Gastroesophageal sphincter (tissue), 4 donors: ENCODE data around the gene ADCY2. TPM values are rescaled to one million over a fixed set of nuclear protein-coding genes. Genes with fewer than 3 reads are reported as not detected.

Experiments used
- ATAC-seq: fragments of 150-250 bp; one replicate; pipeline ENCODE4 v1.9.1; 2016; ENCODE audit warnings: mild to moderate bottlenecking, moderate library complexity
- H3K27ac ChIP-seq, 4 donors: fragments of 200-600 bp; sonication (generic) in 3 of 4; 1 replicate in 3 of 4; 2 replicates in 1 of 4; pipeline ENCODE4 v1.5.1; 2016 to 2019
- H3K27me3 ChIP-seq: fragments of 200-600 bp; sonication (generic); one replicate; pipeline ENCODE4 v1.5.1; 2019
- H3K36me3 ChIP-seq, 2 donors: fragments of 200-600 bp; sonication (generic); one replicate each; pipeline ENCODE4 v1.5.1; 2019; ENCODE audit warnings: control low read depth in 1 of 2
- H3K4me1 ChIP-seq, 3 donors: fragments of 200-600 bp; sonication (generic); 1 replicate in 2 of 3; 2 replicates in 1 of 3; pipeline ENCODE4 v1.5.1; 2016 to 2019; ENCODE audit warnings: control low read depth in 2 of 3
- H3K4me3 ChIP-seq, 2 donors: fragments of 200-600 bp; sonication (generic); one replicate each; pipeline ENCODE4 v1.5.1; 2019; ENCODE audit warnings: mild to moderate bottlenecking in 1 of 2, moderate library complexity in 1 of 2
- H3K9me3 ChIP-seq, 3 donors: fragments of 200-600 bp; sonication (generic); one replicate each; pipeline ENCODE4 v1.5.1; 2017 to 2019; ENCODE audit warnings: control low read depth in 2 of 3
- CTCF ChIP-seq, 4 experiments: fragments of 200-600 bp in 2 of 4; fragments of 450-650 bp in 2 of 4; sonication (generic) in 1 of 4; IDR thresholded peaks; one replicate each; pipeline ENCODE4 v1.5.1; 2017 to 2019; ENCODE audit warnings: antibody characterized with exemption in 4 of 4, mild to moderate bottlenecking in 2 of 4, moderate library complexity in 2 of 4
- EP300 ChIP-seq: sonication (generic); formaldehyde crosslinking; IDR thresholded peaks from one replicate; pipeline ENCODE4 v1.6.1; 2017; ENCODE audit warnings: antibody characterized with exemption, mild to moderate bottlenecking
- POLR2A ChIP-seq, 2 donors: fragments of 450-650 bp; IDR thresholded peaks; one replicate each; pipeline ENCODE4 v1.6.1; 2017; ENCODE audit warnings: antibody characterized with exemption in 2 of 2, mild to moderate bottlenecking in 2 of 2, moderate library complexity in 1 of 2
- POLR2AphosphoS5 ChIP-seq: sonication (generic); formaldehyde crosslinking; IDR thresholded peaks from one replicate; pipeline ENCODE4 v1.6.1; 2017; ENCODE audit warnings: antibody characterized with exemption
- whole genome bisulfite sequencing, 2 donors: methylation state at CpG; one replicate each; pipeline ENCODE4 v1.1.5; 2018; ENCODE audit warnings: low coverage in 1 of 2; 5-methylcytosine and 5-hydroxymethylcytosine counted together
- total RNA-seq, 4 donors: library from RNA; depleted of rRNA; stranded (reverse); fragments of >200 nt; gene quantifications; one replicate each; pipeline ENCODE4 v1.1.0, GENCODE V29; 2016

The ADCY2 gene
- total RNA-seq, 4 donors from 2014 or later, result 5.8 to 15.9 (median 8.9) TPM

GRCh38 chr5:7852542-7852941, 456.6 kb downstream of the ADCY2 start:
- H3K9me3 ChIP-seq, result no peaks in the 10 kb centered on the region
- H3K27me3 ChIP-seq, result peaks cover 34% of the 10 kb centered on the region
- H3K4me1 ChIP-seq, result peaks cover 0 to 26% (median 7%) of the 10 kb centered on the region in 3 donors
- H3K27ac ChIP-seq, result no peak overlapping the region
- no peak for ATAC-seq
- TF ChIP-seq EP300 (no peak), CTCF (IDR thresholded peaks at IDR 0.05) (no peak), POLR2AphosphoS5 (no peak), POLR2A (IDR thresholded peaks at IDR 0.05) (no peak)
- H3K36me3 ChIP-seq, result peaks cover 0 to 3% of the 10 kb centered on the region in 2 donors
- WGBS, 2 donors, result 58 to 70% methylated on average over 1 of the region's 1 CpG
- no peak overlapping the region for H3K4me3 ChIP-seq

GRCh38 chr5:7852988-7853387, 457.1 kb downstream of the ADCY2 start:
- Histone ChIP-seq H3K4me1 (peaks cover 0 to 26% (median 7%) of the 10 kb centered on the region in 3 donors), H3K27me3 (peaks cover 30% of the 10 kb centered on the region), H3K27ac (no peak overlapping the region), H3K9me3 (no peaks in the 10 kb centered on the region), H3K4me3 (no peak overlapping the region), H3K36me3 (peaks cover 0 to 7% of the 10 kb centered on the region in 2 donors)
- ATAC-seq, result no peak
- TF ChIP-seq CTCF (IDR thresholded peaks at IDR 0.05) (no peak), POLR2AphosphoS5 (no peak), POLR2A (IDR thresholded peaks at IDR 0.05) (no peak), EP300 (no peak)
- 77 to 85% methylated on average over 2 of the region's 2 CpGs for WGBS, 2 donors

- H3K27me3 ChIP-seq, result peaks cover 6% of the 10 kb centered on the region
- peaks cover 0 to 12% (median 0%) of the 10 kb centered on the region in 3 donors for H3K4me1 ChIP-seq
- H3K27ac ChIP-seq, result no peak overlapping the region
- TF ChIP-seq EP300 (no peak), POLR2A (IDR thresholded peaks at IDR 0.05) (no peak), POLR2AphosphoS5 (no peak), CTCF (IDR thresholded peaks at IDR 0.05) (no peak)
- no peak for ATAC-seq
- 51 to 80% methylated on average over 2 of the region's 3 CpGs for WGBS, 2 donors
- H3K36me3 ChIP-seq, result peaks cover 0 to 32% of the 10 kb centered on the region in 2 donors
- H3K9me3 ChIP-seq, result no peaks in the 10 kb centered on the region
- no peak overlapping the region for H3K4me3 ChIP-seq
Measured at GRCh38 chr5:7855611-7856010, 459.7 kb downstream of the ADCY2 start.

GRCh38 chr5:7856855-7857254, 460.9 kb downstream of the ADCY2 start:
- H3K36me3 ChIP-seq, result peaks cover 0 to 44% of the 10 kb centered on the region in 2 donors
- no peak for ATAC-seq
- no peaks in the 10 kb centered on the region for H3K9me3 ChIP-seq
- peaks cover 0 to 3% (median 0%) of the 10 kb centered on the region in 3 donors for H3K4me1 ChIP-seq
- H3K4me3 ChIP-seq, result no peak overlapping the region
- TF ChIP-seq EP300 (no peak), CTCF (IDR thresholded peaks at IDR 0.05) (peak in 3 of 4 experiments; percentile 13 to 52 (median 19))
- no peak overlapping the region for H3K27ac ChIP-seq
- WGBS, 2 donors, result 89 to 94% methylated on average over 2 of the region's 2 CpGs
- H3K27me3 ChIP-seq, result no peaks in the 10 kb centered on the region

GRCh38 chr5:7857361-7857760, 461.4 kb downstream of the ADCY2 start:
- Histone ChIP-seq H3K9me3 (no peaks in the 10 kb centered on the region), H3K27ac (no peak overlapping the region), H3K27me3 (no peaks in the 10 kb centered on the region), H3K4me1 (peaks cover 0 to under 1% (median 0%) of the 10 kb centered on the region in 3 donors), H3K4me3 (no peak overlapping the region), H3K36me3 (peaks cover 0 to 50% of the 10 kb centered on the region in 2 donors)
- no peak for ATAC-seq
- 64 to 75% methylated on average over 3 to 4 of the region's 5 CpGs for WGBS, 2 donors
- TF ChIP-seq CTCF (IDR thresholded peaks at IDR 0.05) (no peak), EP300 (no peak), POLR2A (IDR thresholded peaks at IDR 0.05) (no peak), POLR2AphosphoS5 (no peak)
